Coronary artery (tissue), 2 donors: ENCODE measurements around the gene CARS1.

Experiments
- DNase-seq: peaks from one replicate; pipeline ENCODE4 v3.0.0-alpha.2; 2017; ENCODE audit warnings: low spot score
- H3K27ac ChIP-seq, 2 donors: fragments of 200-600 bp; sonication (generic); one replicate each; pipeline ENCODE4 v1.5.1; 2016 to 2019
- H3K4me3 ChIP-seq: fragments of 200-600 bp; sonication (generic); 2 replicates; pipeline ENCODE4 v1.5.1; 2016; ENCODE audit warnings: mild to moderate bottlenecking, moderate library complexity
- TF ChIP-seq, protein P1 (sequence below): fragments of 200-600 bp; sonication (generic); IDR thresholded peaks from one replicate; pipeline ENCODE4 v1.5.1; 2019; ENCODE audit warnings: antibody characterized with exemption

CARS1 gene

DNA sequence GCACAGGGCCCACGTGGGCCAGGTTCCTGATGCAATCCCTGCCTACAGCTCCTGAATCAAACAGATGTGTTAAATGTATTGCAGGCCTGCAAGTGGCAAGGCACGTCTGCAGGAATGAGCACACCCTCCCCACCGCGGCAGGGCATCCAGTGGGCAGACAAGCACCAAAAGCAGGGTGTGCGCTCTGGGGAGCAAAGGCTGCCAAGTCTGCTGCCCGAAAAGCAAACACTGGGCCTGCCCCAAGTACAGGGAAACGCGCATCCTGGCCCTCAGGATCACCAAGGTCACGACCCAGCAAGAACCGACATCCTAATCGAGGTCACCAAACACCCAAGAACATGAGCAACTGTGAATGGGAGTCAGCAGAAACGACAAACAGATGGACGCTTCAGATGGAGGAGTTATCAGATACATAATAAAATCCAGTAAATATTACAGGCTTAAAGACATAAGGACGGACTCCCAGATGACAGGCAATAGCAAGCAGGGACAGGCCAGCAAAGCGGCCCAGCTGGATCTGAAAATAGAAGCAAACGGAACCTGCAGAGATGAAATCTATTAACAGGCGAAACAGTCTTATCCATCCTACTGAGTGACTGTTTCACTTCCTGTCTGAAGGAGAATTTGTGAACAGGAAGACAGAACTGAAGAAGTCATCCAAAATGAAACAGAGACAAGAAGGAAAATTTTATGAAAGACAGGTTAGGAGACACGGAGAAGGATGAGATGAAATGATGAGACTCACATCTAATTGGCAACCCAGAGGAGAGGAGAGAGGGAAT, 26.7 kb downstream of the CARS1 start:
- DNase-seq: no peak
- Histone ChIP-seq H3K27ac (no peak overlapping the region), H3K4me3 (no peak overlapping the region)
- TF ChIP-seq, protein P1, sequence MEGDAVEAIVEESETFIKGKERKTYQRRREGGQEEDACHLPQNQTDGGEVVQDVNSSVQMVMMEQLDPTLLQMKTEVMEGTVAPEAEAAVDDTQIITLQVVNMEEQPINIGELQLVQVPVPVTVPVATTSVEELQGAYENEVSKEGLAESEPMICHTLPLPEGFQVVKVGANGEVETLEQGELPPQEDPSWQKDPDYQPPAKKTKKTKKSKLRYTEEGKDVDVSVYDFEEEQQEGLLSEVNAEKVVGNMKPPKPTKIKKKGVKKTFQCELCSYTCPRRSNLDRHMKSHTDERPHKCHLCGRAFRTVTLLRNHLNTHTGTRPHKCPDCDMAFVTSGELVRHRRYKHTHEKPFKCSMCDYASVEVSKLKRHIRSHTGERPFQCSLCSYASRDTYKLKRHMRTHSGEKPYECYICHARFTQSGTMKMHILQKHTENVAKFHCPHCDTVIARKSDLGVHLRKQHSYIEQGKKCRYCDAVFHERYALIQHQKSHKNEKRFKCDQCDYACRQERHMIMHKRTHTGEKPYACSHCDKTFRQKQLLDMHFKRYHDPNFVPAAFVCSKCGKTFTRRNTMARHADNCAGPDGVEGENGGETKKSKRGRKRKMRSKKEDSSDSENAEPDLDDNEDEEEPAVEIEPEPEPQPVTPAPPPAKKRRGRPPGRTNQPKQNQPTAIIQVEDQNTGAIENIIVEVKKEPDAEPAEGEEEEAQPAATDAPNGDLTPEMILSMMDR: no peak

DNA sequence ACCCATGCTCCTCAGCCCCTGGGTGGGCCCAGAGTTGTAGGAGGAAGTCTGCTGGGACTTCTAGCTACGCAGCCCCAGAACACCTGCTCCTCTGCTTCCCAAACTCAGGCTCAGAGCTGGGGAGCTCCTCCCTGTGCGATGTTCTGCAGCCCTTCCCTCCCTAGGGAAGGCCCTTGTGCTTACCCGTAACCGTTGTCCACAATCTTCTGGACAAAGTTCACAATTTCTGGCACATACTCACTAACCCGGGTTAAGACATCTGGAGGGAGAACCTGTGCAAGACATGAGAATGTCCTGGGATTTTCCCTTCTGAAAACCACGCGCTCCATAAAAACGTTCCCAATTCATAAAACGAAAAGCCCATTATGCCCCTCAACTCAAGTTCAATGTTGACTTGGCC, 28.4 kb downstream of the CARS1 start:
- H3K27ac ChIP-seq: no peak overlapping the region
- no peak for DNase-seq
- H3K4me3 ChIP-seq: no peak overlapping the region
- TF ChIP-seq, protein P1: no peak

DNA sequence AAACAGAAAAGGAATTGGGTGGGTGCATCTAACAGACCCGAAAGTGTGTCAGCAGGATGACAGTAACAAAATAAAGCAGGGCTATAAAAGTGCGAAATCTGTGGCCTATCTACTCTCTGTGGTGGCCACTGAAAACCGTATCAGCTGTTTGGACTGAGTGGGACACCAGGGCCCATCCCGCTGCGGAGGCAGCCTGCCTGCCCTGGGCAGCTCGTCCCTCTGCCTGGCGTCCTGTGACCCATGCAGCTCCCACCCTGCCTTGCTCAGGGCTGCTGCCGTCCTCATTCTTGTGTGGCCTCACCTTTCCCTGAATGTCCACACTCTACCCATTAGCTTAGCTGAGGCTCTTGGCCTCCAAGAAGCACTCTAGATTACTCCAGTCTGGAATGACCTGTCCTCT, 30.4 kb downstream of the CARS1 start:
- TF ChIP-seq, protein P1: no peak
- Histone ChIP-seq H3K27ac (no peak overlapping the region), H3K4me3 (no peak overlapping the region)
- DNase-seq: no peak

DNA sequence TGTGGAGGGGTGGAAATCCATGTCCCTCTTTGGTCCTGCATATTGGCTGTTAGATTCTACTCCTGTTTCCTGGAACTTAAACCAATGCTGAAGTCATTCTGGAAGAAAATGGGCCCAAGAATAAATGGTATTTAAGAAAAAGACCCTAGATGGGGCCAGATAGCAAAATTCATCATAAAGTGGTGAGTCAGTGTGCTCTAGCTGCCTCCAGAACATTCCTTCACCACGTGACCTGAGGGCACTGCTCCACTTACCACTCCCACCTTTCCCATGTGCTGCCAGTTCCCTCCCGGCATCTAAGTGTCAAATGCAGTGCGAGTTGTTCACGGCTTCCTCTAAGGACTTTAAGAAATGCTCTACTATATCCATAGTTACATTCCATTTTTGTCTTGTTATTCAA, 34.2 kb downstream of the CARS1 start:
- TF ChIP-seq, protein P1: no peak
- Histone ChIP-seq H3K27ac (no peak overlapping the region), H3K4me3 (no peak overlapping the region)
- no peak for DNase-seq

DNA sequence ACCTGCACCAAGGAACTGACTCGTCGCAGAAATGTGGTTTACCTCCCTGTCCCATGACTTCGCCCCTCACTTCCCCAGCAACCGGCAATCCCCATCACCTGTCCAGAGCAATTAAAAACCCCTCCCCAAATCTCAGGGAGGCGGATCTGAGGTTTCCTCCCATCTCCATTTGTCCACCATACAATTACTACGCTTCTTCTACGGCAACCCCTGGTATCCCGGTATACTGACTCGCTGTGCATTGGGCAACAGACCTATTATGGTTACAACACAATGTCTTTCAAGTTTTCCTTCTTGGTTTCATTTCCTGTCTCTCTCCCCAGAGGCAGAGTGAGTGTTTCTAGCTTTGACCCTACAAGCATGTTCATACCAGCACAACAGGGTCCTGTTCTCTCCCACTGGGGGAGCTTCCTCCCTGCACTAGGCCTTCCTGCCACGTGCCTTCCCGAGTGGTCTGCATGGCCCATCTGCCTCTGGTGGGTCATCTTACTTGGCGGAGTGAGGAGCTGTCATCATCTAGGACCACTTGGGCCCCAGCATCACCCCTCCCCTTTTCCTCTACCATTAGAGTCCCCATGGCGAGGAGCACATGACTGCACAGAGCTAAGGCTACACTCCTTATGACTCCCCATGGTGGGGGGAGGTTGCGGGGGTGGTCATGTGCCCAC, 34.8 kb downstream of the CARS1 start:
- TF ChIP-seq, protein P1: no peak
- DNase-seq: no peak
- Histone ChIP-seq H3K27ac (no peak overlapping the region), H3K4me3 (no peak overlapping the region)

DNA sequence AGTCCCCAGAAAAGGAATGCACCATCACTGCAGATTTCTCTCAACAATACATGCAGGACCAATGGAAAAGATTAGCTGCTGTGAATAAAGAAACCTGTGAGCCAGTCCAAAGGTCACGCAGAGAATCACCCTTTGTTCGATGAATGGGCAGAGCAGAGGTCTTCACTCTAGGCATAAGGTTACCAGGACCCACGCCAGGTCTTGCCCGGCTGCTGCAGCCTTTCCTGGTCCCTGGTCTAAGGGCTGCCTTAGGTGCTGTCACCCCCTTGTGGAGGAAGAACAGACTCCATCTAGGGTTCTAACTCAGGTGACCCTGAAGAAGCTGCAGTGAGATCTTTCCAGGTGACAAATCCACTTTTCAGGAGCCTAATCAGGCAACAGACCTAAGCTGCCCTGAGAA, 36.1 kb downstream of the CARS1 start:
- no peak for DNase-seq
- TF ChIP-seq, protein P1: no peak
- Histone ChIP-seq H3K27ac (no peak overlapping the region), H3K4me3 (no peak overlapping the region)

DNA sequence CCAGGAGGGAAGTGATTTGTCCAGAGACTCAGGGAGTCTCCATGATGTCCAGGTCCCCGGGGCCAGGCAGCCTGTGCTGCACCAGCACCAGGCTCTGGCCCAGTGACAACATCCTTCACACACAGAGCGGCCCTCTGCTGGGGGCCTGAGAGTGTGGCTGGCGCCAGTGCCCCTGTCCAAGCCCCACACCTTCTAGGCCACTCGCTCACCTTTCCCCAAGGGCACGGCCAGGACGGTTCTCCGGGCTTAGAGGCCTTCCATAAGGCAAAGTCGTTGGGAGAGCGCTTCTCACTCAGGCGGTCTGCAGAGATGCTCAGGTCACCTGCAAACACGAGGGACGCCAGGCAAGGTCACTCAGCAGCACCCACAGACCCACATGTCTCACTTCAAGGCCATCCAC, 37.2 kb downstream of the CARS1 start:
- no peak for DNase-seq
- H3K4me3 ChIP-seq: no peak overlapping the region
- TF ChIP-seq, protein P1: no peak
- no peak overlapping the region for H3K27ac ChIP-seq
